K562 (cell line): ENCODE results near the gene GRAMD2A. TPM values are rescaled to one million over a fixed set of nuclear protein-coding genes. Genes with fewer than 3 reads are reported as not detected.

Experiments used
- FOXP1 ChIP-seq: sonication (generic); formaldehyde crosslinking; IDR thresholded peaks from 2 replicates; pipeline ENCODE4 v1.8.0; 2022; ENCODE audit warnings: mild to moderate bottlenecking, missing genetic modification reagents
- GATAD2B ChIP-seq: fragments of 450-650 bp; IDR thresholded peaks from 2 replicates; pipeline ENCODE4 v1.6.1; 2017; ENCODE audit warnings: mild to moderate bottlenecking, borderline replicate concordance
- HNRNPLL ChIP-seq: fragments of 200-400 bp; formaldehyde crosslinking; IDR thresholded peaks from 2 replicates; pipeline ENCODE4 v1.6.1; 2017; ENCODE audit warnings: low read length, low read depth, mild to moderate bottlenecking; ENCODE audit not compliant: poor library complexity, severe bottlenecking
- MEIS2 ChIP-seq: fragments of 450-650 bp; IDR thresholded peaks from 2 replicates; pipeline ENCODE4 v1.6.1; 2014; ENCODE audit warnings: mild to moderate bottlenecking; ENCODE audit not compliant: partially characterized antibody
- NCOA4 ChIP-seq: fragments of 450-650 bp; IDR thresholded peaks from 2 replicates; pipeline ENCODE4 v1.6.1; 2018; ENCODE audit warnings: mild to moderate bottlenecking; ENCODE audit not compliant: partially characterized antibody
- POLR2B ChIP-seq: fragments of 450-650 bp; IDR thresholded peaks from 2 replicates; pipeline ENCODE4 v1.6.1; 2018; ENCODE audit warnings: low read depth; ENCODE audit not compliant: partially characterized antibody
- POU5F1 ChIP-seq: fragments of 150-350 bp; IDR thresholded peaks from 2 replicates; pipeline ENCODE4 v1.6.1; 2014; ENCODE audit warnings: borderline replicate concordance, low read length, low read depth, mild to moderate bottlenecking; ENCODE audit not compliant: partially characterized antibody
- TFAM ChIP-seq: fragments of 250-450 bp; sonication (Bioruptor Pico); conservative IDR thresholded peaks from 2 replicates; pipeline ENCODE4 v1.5.0; 2021; ENCODE audit warnings: mild to moderate bottlenecking, moderate library complexity
- ZNF511 ChIP-seq: sonication (generic); formaldehyde crosslinking; IDR thresholded peaks from 2 replicates; pipeline ENCODE4 v1.8.0; 2022; ENCODE audit warnings: mild to moderate bottlenecking, missing genetic modification reagents
- ZNF551 ChIP-seq: fragments of 250-450 bp; sonication (Bioruptor Pico); IDR thresholded peaks from 2 replicates; pipeline ENCODE4 v1.5.0; 2021; ENCODE audit warnings: mild to moderate bottlenecking, moderate library complexity
- ZNF583 ChIP-seq: fragments of 250-450 bp; sonication (Bioruptor Pico); IDR thresholded peaks from 2 replicates; pipeline ENCODE4 v1.4.0; 2020
- polyA plus RNA-seq, 8 experiments: library from polyadenylated mRNA; depleted of rRNA in 4 of 8; stranded (reverse) in 5 of 8; unstranded in 3 of 8; fragments of >200 nt; fragmentation: Nextera tagmentation in 2 of 8; fragmentation: Illumina TruSeq in 1 of 8; extraction: Ambion mirVana in 2 of 8; extraction: Trizol in 1 of 8; gene quantifications; 2 replicates each; pipeline versions ENCODE4 v1.2.1 to v1.2.3, GENCODE V29; 2011 to 2014; ENCODE audit warnings: inconsistent platforms in 1 of 8, missing spikeins in 1 of 8
- total RNA-seq, 7 experiments: library from RNA; depleted of rRNA in 6 of 7; stranded (reverse); fragments of >200 nt in 6 of 7; fragmentation: Illumina TruSeq in 2 of 7; extraction: Trizol in 2 of 7; gene quantifications; 2 replicates each; pipeline versions ENCODE4 v1.2.1 to v1.2.3, GENCODE V29; 2011 to 2021; ENCODE audit warnings: low replicate concordance in 1 of 7
- TF ChIP-seq, protein P1 (sequence below): fragments of 250-450 bp; sonication (Bioruptor Pico); IDR thresholded peaks from 2 replicates; pipeline ENCODE4 v1.4.0; 2020
- TF ChIP-seq, protein P2 (sequence below): fragments of 250-450 bp; sonication (Bioruptor Pico); IDR thresholded peaks from 2 replicates; pipeline ENCODE4 v1.4.0; 2020; ENCODE audit warnings: mild to moderate bottlenecking, moderate library complexity
- TF ChIP-seq, protein P3 (sequence below): fragments of 450-650 bp; IDR thresholded peaks from 2 replicates; pipeline ENCODE4 v1.6.1; 2016; ENCODE audit warnings: missing biosample characterization, missing genetic modification characterization

Gene GRAMD2A
- total and polyA plus RNA-seq, 9 of the 15 experiments (the other 6 are each of a cell fraction or from before 2014, with no cell fraction given) = 0.08 to 0.22 TPM; not detected in 7

DNA sequence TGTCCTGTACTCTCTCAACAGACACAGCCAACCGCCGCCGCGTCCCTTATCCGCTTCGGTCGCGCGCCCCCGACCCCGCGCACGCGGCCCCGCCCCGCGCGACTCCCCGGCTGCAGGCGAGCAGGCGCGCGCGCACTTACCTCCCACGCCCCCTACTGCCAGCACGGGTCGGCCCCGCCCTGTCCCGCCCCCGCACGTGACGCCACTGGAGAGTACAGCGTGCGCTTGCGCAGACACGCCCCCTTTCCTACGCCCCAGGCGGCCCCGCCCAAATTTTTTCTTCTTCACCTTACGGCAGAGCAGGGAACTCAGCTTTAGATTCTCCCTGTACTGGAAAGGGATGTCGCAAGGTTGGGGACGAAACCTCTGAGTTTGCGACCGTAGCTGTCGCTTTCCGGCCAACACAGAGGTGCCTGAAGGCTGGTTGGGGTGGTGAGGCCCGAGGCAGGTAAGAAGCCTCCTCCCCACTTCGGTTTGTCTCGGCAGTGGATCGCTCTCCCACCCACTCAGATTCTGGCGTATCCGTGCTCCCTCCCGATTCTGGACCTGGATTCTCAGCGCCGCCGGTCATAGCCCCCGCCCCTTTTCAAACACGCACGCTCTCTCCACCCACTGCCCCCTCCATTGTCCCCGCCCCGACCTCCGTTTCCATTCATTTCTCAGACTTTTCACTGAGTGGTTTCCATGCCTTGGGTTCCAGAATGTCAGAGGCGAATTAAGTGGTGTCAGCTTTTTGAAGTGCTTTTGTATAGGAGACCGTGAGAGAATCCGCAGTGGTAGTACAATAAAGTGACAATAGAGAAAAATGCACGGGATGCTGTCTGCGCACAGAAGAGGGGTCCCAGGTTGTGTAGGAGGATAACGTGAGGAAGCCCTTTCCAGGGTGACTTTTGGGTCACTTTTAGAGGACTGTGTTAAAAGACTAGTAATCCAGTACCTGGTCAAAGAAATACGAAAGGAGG is 79.3 kb downstream of the GRAMD2A start, which contains the start of the genes MYO9A and SENP8 (continued):
- TF ChIP-seq, protein P1, sequence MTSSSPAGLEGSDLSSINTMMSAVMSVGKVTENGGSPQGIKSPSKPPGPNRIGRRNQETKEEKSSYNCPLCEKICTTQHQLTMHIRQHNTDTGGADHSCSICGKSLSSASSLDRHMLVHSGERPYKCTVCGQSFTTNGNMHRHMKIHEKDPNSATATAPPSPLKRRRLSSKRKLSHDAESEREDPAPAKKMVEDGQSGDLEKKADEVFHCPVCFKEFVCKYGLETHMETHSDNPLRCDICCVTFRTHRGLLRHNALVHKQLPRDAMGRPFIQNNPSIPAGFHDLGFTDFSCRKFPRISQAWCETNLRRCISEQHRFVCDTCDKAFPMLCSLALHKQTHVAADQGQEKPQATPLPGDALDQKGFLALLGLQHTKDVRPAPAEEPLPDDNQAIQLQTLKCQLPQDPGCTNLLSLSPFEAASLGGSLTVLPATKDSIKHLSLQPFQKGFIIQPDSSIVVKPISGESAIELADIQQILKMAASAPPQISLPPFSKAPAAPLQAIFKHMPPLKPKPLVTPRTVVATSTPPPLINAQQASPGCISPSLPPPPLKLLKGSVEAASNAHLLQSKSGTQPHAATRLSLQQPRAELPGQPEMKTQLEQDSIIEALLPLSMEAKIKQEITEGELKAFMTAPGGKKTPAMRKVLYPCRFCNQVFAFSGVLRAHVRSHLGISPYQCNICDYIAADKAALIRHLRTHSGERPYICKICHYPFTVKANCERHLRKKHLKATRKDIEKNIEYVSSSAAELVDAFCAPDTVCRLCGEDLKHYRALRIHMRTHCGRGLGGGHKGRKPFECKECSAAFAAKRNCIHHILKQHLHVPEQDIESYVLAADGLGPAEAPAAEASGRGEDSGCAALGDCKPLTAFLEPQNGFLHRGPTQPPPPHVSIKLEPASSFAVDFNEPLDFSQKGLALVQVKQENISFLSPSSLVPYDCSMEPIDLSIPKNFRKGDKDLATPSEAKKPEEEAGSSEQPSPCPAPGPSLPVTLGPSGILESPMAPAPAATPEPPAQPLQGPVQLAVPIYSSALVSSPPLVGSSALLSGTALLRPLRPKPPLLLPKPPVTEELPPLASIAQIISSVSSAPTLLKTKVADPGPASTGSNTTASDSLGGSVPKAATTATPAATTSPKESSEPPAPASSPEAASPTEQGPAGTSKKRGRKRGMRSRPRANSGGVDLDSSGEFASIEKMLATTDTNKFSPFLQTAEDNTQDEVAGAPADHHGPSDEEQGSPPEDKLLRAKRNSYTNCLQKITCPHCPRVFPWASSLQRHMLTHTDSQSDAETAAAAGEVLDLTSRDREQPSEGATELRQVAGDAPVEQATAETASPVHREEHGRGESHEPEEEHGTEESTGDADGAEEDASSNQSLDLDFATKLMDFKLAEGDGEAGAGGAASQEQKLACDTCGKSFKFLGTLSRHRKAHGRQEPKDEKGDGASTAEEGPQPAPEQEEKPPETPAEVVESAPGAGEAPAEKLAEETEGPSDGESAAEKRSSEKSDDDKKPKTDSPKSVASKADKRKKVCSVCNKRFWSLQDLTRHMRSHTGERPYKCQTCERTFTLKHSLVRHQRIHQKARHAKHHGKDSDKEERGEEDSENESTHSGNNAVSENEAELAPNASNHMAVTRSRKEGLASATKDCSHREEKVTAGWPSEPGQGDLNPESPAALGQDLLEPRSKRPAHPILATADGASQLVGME = no peak
- TF ChIP-seq ZNF551 (CRISPR knock-in tag) = no peak
- no peak for TF ChIP-seq ZNF511 (CRISPR knock-in tag)
- peak; percentile 93 for TF ChIP-seq HNRNPLL
- TF ChIP-seq FOXP1 (CRISPR knock-in tag) = no peak
- TF ChIP-seq TFAM (CRISPR knock-in tag) = no peak
- TF ChIP-seq MEIS2 = peak; percentile 77
- TF ChIP-seq ZNF583 (CRISPR knock-in tag) = no peak
- TF ChIP-seq POU5F1 = no peak
- TF ChIP-seq, protein P2, sequence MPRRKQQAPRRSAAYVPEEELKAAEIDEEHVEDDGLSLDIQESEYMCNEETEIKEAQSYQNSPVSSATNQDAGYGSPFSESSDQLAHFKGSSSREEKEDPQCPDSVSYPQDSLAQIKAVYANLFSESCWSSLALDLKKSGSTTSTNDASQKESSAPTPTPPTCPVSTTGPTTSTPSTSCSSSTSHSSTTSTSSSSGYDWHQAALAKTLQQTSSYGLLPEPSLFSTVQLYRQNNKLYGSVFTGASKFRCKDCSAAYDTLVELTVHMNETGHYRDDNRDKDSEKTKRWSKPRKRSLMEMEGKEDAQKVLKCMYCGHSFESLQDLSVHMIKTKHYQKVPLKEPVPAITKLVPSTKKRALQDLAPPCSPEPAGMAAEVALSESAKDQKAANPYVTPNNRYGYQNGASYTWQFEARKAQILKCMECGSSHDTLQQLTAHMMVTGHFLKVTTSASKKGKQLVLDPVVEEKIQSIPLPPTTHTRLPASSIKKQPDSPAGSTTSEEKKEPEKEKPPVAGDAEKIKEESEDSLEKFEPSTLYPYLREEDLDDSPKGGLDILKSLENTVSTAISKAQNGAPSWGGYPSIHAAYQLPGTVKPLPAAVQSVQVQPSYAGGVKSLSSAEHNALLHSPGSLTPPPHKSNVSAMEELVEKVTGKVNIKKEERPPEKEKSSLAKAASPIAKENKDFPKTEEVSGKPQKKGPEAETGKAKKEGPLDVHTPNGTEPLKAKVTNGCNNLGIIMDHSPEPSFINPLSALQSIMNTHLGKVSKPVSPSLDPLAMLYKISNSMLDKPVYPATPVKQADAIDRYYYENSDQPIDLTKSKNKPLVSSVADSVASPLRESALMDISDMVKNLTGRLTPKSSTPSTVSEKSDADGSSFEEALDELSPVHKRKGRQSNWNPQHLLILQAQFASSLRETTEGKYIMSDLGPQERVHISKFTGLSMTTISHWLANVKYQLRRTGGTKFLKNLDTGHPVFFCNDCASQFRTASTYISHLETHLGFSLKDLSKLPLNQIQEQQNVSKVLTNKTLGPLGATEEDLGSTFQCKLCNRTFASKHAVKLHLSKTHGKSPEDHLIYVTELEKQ = no peak
- TF ChIP-seq POLR2B = peak; percentile 87
- no peak for TF ChIP-seq NCOA4
- TF ChIP-seq, protein P3, sequence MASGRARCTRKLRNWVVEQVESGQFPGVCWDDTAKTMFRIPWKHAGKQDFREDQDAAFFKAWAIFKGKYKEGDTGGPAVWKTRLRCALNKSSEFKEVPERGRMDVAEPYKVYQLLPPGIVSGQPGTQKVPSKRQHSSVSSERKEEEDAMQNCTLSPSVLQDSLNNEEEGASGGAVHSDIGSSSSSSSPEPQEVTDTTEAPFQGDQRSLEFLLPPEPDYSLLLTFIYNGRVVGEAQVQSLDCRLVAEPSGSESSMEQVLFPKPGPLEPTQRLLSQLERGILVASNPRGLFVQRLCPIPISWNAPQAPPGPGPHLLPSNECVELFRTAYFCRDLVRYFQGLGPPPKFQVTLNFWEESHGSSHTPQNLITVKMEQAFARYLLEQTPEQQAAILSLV = no peak
- TF ChIP-seq GATAD2B = peak; percentile 21; the same call in 1 of the 2 replicates
